GM10266 (cell line): ENCODE results near the gene SLC26A9.
"Not testable (repeated sequence)": the region's sequence is repeated elsewhere in the genome, so short reads cannot be mapped to it uniquely, and the experiment has no call there.

Experiments
- DNase-seq: peaks from one replicate; pipeline ENCODE4 v3.0.0; 2012; ENCODE audit errors: extremely low spot score
- TF ChIP-seq, protein P1 (sequence below): IDR thresholded peaks from 2 replicates; pipeline ENCODE4 v1.5.1; 2012; ENCODE audit warnings: mild to moderate bottlenecking, low read depth; ENCODE audit not compliant: control insufficient read depth, insufficient read depth; ENCODE audit errors: missing control alignments

SLC26A9 gene

DNA sequence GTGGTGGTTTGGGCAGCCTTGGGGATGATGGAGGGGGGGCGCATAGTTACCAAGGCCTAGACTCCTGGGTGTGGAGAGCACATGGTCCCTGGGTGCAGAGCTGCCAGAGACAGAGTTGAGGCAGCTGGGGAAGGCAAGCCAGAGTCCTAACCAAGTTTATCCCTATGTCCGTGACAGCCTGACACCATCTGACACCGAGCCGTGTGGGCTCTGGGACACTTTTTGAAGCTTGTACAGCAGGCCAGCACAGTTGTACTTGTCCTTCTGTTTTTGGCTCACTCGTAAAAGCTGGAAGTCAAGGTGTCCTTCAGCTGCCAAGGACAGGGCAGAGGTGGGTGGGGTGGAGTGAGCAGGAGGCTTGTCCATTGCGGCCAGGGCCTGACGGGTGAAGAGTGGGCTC lies 28.5 kb downstream of the SLC26A9 start:
- DNase-seq: no peak
- TF ChIP-seq, protein P1, sequence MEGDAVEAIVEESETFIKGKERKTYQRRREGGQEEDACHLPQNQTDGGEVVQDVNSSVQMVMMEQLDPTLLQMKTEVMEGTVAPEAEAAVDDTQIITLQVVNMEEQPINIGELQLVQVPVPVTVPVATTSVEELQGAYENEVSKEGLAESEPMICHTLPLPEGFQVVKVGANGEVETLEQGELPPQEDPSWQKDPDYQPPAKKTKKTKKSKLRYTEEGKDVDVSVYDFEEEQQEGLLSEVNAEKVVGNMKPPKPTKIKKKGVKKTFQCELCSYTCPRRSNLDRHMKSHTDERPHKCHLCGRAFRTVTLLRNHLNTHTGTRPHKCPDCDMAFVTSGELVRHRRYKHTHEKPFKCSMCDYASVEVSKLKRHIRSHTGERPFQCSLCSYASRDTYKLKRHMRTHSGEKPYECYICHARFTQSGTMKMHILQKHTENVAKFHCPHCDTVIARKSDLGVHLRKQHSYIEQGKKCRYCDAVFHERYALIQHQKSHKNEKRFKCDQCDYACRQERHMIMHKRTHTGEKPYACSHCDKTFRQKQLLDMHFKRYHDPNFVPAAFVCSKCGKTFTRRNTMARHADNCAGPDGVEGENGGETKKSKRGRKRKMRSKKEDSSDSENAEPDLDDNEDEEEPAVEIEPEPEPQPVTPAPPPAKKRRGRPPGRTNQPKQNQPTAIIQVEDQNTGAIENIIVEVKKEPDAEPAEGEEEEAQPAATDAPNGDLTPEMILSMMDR: no peak

DNA sequence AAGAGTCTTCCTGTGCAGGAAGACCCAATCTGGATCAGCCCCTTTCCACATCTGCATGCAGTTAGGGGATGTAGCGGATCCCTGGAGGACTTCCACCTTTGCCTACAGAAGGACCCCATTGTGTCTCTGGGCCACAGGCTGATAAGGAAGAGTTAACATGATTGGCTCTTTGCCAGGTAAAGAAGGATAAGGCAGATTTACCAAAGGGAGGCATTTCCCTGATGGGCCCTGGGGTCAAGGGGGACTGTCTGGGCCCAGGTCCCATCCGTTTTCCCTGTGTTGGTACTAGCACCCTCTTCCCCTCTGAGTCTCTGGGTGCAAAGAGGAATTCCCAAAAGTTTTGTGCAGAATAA lies 29.1 kb downstream of the SLC26A9 start:
- TF ChIP-seq, protein P1: no peak
- DNase-seq: no peak

DNA sequence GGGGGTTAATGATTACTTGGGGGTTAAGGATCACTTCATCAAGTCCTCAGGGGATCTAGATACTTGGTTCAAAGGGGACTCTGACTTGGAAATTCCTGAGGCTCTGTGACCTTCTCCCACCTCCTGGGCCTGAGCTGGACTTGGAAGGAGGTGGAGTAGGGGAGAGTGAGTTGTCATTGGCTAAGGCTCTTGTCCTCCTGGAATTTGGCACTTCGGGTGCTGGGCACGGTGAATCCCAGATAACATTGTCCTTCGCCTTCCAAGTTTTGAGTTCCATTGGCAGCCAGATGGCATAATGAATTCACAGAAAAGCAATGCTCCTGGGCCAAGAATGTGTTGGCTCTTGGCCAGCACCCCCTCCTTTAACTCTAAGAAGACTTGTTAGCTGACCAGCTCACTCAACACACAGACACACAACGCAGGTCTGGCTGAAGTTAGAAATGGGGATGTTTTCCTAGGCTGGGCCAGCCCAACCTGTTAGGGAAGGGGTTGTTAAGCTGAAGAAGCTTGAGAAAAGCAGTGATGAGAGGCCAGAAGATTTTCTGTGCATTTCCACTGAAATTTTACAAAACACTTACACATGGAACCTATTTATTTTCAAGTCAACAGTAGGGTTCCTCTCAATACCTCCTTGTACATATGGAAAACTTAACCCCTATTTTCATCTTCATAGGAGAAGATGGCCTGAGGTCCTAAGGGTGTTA lies 29.7 kb downstream of the SLC26A9 start:
- DNase-seq: no peak
- TF ChIP-seq, protein P1: no peak

DNA sequence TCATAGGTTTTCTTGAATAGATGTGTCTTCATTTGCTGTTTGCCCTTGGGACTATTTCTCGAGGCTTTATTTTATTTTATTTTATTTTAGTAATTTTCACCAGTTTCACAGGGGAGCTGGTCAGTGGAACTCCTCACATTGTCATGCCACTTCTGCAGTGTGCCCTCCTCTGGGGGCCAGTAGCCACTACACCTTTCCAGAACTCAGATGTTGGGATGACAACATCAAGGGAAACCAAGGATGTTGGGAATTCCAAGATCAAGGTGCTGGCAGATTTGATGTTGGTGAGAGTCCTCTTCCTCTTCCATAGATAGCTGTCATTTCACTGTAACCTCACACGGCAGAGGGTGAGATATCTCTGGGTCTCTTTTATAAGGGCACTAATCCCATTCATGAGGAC lies 35.5 kb downstream of the SLC26A9 start:
- TF ChIP-seq, protein P1: peak; percentile 40
- no peak for DNase-seq

DNA sequence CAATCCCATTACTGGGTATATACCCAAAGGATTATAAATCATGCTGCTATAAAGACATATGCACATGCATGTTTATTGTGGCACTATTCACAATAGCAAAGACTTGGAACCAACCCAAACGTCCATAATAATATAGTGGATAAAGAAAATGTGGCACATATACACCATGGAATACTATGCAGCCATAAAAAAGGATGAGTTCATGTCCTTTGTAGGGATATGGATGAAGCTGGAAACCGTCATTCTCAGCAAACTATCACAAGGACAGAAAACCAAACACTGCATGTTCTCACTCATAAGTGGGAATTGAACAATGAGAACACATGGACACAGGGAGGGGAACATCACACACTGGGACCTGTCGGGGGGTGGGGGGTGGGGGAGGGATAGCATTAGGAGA lies 38.2 kb downstream of the SLC26A9 start:
- DNase-seq: not testable (repeated sequence)

DNA sequence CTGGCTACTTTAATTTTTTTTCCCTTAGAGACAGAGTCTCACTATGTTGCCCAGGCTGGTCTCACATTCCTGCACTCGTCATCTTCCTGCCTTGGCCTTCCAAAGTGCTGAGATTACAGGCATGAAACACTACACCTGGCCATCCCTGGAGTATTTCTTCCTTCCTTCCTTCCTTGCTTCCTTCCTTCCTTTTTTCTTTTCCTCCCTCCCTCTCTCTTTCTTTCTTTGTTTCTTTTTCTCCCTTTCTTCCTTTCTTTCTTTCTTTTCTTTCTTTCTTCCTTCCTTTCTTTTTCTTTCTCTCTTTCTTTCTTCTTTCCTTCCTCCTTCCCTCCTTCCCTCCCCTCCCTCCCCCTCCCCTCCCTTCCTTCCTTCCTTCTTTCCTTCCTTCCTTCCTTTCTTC lies 46.9 kb downstream of the SLC26A9 start:
- no peak for DNase-seq
- TF ChIP-seq, protein P1: no peak

DNA sequence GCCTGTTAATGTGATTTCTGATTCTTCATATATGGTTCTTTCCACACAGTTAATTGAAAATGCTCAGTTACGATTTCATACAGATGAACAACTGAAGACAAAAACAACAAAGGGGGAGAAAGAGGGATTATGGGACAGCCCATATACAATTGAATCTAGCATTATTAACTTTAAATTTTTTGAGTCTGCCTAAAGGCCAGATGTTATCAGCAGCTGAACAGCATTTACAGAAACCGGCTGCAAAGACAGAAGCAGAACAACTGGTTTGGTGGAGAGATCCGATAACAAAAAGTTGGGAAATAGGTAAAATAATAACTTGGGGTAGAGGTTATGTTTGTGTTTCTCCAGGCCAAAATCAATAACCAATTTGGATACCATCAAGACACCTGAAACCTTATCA lies 49.1 kb downstream of the SLC26A9 start:
- DNase-seq: not testable (repeated sequence)

DNA sequence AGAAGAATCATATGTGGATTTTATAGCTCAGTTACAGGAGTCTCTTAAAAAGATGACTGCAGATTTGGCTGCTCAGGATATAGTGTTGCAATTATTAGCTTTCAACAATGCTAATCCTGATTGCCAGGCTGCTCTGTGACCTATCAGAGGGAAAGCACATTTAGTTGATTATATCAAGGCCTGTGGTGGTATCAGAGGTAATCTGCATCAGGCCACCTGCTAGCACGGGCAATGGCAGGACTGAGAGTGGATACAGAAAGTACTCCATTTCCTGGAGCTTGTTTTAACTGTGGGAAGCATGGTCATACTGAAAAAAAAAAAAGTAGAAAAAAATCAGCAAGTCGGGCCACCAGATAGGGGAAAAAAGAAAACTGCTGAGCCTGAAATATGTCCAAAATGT lies 51.1 kb downstream of the SLC26A9 start:
- not testable (repeated sequence) for DNase-seq

DNA sequence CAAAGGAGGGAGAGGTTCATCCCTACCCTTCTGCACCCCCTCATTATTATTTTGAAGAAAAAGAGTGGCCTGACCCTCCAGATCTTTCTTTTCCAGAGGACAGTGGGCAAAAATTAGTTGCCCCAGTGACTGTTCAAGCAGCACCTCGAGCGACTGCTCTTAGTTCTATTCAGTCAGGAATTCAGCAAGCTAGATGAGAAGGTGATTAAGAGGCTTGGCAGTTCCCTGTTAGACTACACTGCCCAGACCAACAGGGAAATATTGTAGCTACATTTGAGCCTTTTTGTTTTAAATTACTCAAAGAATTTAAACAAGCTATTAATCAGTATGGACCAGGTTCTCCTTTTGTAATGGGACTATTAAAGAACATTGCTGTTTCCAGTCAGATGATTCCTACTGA lies 51.8 kb downstream of the SLC26A9 start:
- DNase-seq: not testable (repeated sequence)

DNA sequence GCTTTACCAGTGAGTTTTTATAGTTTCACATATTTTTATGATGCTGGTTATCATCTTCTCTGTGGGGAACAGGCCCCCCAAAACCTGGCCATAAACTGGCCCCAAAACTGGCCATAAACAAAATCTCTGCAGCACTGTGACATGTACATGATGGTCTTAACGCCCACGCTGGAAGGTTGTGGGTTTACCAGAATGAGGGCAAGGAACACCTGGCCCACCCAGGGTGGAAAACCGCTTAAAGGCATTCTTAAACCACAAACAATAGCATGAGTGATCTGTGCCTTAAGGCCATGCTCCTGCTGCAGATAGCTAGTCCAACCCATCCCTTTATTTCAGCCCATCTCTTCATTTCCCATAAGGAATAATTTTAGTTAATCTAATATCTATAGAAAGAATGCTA lies 52.6 kb downstream of the SLC26A9 start:
- not testable (repeated sequence) for DNase-seq

DNA sequence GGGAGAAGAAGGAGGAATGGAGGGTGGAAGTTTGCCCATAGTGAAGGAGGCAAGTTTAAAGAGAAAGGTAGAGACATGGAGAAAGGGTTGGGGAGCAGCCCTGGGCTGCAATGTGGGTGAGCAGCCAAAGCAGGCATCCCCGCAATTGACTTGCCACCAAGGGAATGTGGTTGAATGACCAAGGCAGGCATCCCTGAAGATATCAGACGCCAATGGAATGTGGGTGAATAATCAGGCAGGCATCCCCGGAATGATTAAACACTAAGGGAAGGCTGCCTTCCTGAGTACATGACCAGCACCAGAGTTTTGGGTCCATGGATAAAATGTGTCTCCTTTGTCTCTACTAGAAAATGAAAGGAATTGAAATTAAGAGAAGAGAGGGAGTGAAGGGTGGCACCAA lies 53.5 kb downstream of the SLC26A9 start:
- not testable (repeated sequence) for DNase-seq

DNA sequence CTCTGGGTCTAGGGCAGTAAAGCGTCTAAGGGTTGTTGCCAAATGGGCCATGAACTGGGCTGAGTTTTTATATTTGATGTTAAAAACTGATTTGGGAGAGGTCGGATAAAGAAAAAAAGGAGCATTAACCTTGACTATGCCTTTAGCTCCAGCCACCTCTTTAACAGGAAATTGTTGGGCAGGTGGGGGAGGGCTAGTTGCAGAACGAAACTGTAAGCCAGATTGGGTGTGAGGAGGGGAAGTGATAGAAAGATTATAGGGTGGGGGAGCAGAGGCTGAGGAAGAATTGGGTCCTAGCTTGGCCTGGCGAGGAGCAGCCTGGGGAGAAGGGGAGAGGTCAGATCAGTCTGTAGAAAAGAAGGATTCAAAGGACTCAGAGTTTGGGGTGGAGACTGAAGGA lies 54.2 kb downstream of the SLC26A9 start:
- DNase-seq: not testable (repeated sequence)
